Measurements from ENCODE around the gene OR2S2. TPM values are rescaled to one million over a fixed set of nuclear protein-coding genes. Genes with fewer than 3 reads are reported as not detected.
A peak's percentile ranks its signal among the peaks of the same experiment; 100 is the strongest.

The OR2S2 gene
- total and polyA plus RNA-seq, 2 donors (not counting 1 experiment from before 2014, with no cell fraction given) = not detected

DNA sequence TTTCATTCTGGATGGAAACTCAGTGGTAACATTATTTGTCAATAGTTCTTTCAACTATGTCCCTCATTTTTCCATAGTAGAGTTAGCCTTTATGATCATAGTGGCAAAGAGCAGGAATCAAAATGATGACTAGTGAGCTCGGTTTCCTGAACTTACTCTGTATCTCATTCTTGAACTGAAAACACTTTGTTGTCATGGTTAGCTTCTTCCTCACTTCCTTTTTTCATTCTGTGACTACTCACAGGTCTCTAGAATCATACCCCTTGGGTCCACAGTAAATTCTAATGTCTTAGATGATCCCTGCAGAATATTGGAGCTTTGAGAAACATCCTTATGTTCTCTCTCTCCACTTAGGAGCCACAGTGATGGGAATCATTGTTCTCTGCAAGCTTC lies 49.4 kb upstream of the OR2S2 start:
- peak; percentile 35 for ATAC-seq (ENCODE audit: low read depth)
- DNase-seq = peak; percentile 41
- H4K20me1 ChIP-seq (ENCODE audit: control insufficient read depth, insufficient read depth, low read length, poor library complexity, severe bottlenecking) = no peaks in the 10 kb centered on the region
- peaks cover 20 to 29% of the 10 kb centered on the region in 2 donors for H3K4me1 ChIP-seq (ENCODE audit: control insufficient read depth in 2 of 2, insufficient read depth in 2 of 2, low read length in 2 of 2)
- Mint-ChIP-seq H3K27me3 (peaks cover 22% of the 10 kb centered on the region), H3K9me3 (ENCODE audit: insufficient read depth) (no peaks in the 10 kb centered on the region), H3K4me3 (peak overlapping the region; percentile 21), H3K27ac (peak overlapping the region; percentile 29), H3K4me1 (peaks cover 23% of the 10 kb centered on the region)
- no peak overlapping the region for H3K4me3 ChIP-seq (ENCODE audit: control extremely low read depth in 1 of 5, extremely low read depth in 1 of 5, insufficient read depth in 1 of 5, low read depth in 2 of 5, low read length in 4 of 5)
- H3K4me2 ChIP-seq (replicated peaks; ENCODE audit: low read depth, low read length, poor library complexity, severe bottlenecking) = peak overlapping the region; percentile 21
- POLR2A ChIA-PET = interaction anchor here (0.6 kb wide), 1 partner anchor 9 kb away, joined by 3 read pairs; no protein-coding TSS in a partner anchor
- H3K27me3 ChIP-seq (replicated peaks in 1 of 4; ENCODE audit: control extremely low read depth in 1 of 4, control insufficient read depth in 3 of 4, insufficient read depth in 4 of 4, low read length in 3 of 4) = peaks cover 0 to 22% (median 7%) of the 10 kb centered on the region in 4 experiments
- CTCF ChIA-PET = interaction anchor here (0.7 to 6.0 kb wide), 10 partner anchors 9 to 159 kb away, joined by 3 to 56 read pairs (median 4); no protein-coding TSS in a partner anchor
- H3K27ac ChIP-seq (ENCODE audit: low read length in 2 of 2) = no peak overlapping the region
- H3K9me3 ChIP-seq (ENCODE audit: control extremely low read depth in 1 of 3, control insufficient read depth in 2 of 3, insufficient read depth in 1 of 3, low read length in 2 of 3) = peaks cover 0 to 9% (median 3%) of the 10 kb centered on the region in 3 donors
- TF ChIP-seq, protein P1, sequence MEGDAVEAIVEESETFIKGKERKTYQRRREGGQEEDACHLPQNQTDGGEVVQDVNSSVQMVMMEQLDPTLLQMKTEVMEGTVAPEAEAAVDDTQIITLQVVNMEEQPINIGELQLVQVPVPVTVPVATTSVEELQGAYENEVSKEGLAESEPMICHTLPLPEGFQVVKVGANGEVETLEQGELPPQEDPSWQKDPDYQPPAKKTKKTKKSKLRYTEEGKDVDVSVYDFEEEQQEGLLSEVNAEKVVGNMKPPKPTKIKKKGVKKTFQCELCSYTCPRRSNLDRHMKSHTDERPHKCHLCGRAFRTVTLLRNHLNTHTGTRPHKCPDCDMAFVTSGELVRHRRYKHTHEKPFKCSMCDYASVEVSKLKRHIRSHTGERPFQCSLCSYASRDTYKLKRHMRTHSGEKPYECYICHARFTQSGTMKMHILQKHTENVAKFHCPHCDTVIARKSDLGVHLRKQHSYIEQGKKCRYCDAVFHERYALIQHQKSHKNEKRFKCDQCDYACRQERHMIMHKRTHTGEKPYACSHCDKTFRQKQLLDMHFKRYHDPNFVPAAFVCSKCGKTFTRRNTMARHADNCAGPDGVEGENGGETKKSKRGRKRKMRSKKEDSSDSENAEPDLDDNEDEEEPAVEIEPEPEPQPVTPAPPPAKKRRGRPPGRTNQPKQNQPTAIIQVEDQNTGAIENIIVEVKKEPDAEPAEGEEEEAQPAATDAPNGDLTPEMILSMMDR (IDR thresholded peaks at IDR 0.05) = no peak
- no peak for TF ChIP-seq EZH2 (IDR thresholded peaks at IDR 0.05; ENCODE audit: borderline replicate concordance, insufficient read depth, low read depth, low read length, poor library complexity, severe bottlenecking)
- no peak overlapping the region for H3K9ac ChIP-seq (ENCODE audit: low read length)
- H3K79me2 ChIP-seq (ENCODE audit: control insufficient read depth, insufficient read depth, low read length) = no peaks in the 10 kb centered on the region
- intact Hi-C loops (cut with micrococcal nuclease) = loop anchor here (5.0 kb wide), 1 partner anchor 50 kb away; the partner anchor contains the start of gene OR2S2
- no peaks in the 10 kb centered on the region for H3K36me3 ChIP-seq (replicated peaks in 1 of 2; ENCODE audit: control extremely low read depth in 1 of 2, control insufficient read depth in 1 of 2, extremely low read depth in 1 of 2, insufficient read depth in 2 of 2, low read length in 1 of 2)
- H2AFZ ChIP-seq (ENCODE audit: insufficient read depth, low read depth, low read length, poor library complexity, severe bottlenecking) = no peak overlapping the region
- no CpG with 5 or more reads among the region's 1 CpG for WGBS (ENCODE audit: insufficient coverage)

DNA sequence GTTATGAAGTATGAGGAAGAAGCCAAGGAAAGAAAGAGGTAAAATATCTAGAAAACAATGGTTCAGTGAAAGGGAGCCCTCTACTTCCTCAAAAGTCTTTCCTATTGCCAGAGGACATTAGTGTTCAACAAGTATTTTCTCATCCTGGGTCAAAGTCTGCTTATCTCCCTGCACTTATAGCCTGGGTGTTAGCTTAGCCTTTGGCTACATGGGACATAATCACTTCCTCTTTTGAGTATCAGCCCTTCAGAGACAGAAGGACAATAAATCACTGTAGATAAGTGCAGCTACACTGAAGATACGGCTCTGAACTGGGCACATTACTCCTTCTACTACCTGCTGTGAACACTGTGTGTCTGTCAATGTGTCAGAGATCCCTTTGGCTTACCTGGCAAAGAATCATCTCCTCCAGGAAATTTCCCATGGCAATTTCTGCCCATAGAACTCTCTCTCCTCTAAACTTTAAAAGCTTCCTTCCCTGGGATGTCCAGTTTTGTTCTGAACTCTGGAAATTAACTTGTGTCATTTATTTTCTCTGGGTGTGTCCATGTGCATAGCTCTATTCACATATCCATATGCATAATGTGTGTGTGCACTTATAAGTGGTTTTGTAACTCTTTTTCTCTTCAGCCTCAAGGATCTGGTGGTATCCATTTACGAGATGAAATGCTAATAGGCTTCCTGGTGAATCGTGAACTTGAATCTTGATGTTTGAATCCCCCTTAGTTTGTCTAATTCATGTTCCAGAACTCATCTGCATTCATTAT lies 48.8 kb upstream of the OR2S2 start:
- H3K4me1 Mint-ChIP-seq = peaks cover 23% of the 10 kb centered on the region

More for the DNA sequence above, 48.8 kb upstream of the OR2S2 start:
- Histone ChIP-seq H3K27ac (ENCODE audit: low read length in 2 of 2) (no peak overlapping the region), H3K36me3 (replicated peaks in 1 of 2; ENCODE audit: control extremely low read depth in 1 of 2, control insufficient read depth in 1 of 2, extremely low read depth in 1 of 2, insufficient read depth in 2 of 2, low read length in 1 of 2) (no peaks in the 10 kb centered on the region), H3K9ac (ENCODE audit: low read length) (no peak overlapping the region), H3K4me1 (ENCODE audit: control insufficient read depth in 2 of 2, insufficient read depth in 2 of 2, low read length in 2 of 2) (peaks cover 20 to 29% of the 10 kb centered on the region in 2 donors), H3K4me2 (replicated peaks; ENCODE audit: low read depth, low read length, poor library complexity, severe bottlenecking) (peak overlapping the region; percentile 21), H3K27me3 (replicated peaks in 1 of 4; ENCODE audit: control extremely low read depth in 1 of 4, control insufficient read depth in 3 of 4, insufficient read depth in 4 of 4, low read length in 3 of 4) (peaks cover 0 to 22% (median 7%) of the 10 kb centered on the region in 4 experiments), H2AFZ (ENCODE audit: insufficient read depth, low read depth, low read length, poor library complexity, severe bottlenecking) (no peak overlapping the region), H3K4me3 (ENCODE audit: control extremely low read depth in 1 of 5, extremely low read depth in 1 of 5, insufficient read depth in 1 of 5, low read depth in 2 of 5, low read length in 4 of 5) (no peak overlapping the region), H4K20me1 (ENCODE audit: control insufficient read depth, insufficient read depth, low read length, poor library complexity, severe bottlenecking) (no peaks in the 10 kb centered on the region), H3K9me3 (ENCODE audit: control extremely low read depth in 1 of 3, control insufficient read depth in 2 of 3, insufficient read depth in 1 of 3, low read length in 2 of 3) (peaks cover 0 to 9% (median 3%) of the 10 kb centered on the region in 3 donors), H3K79me2 (ENCODE audit: control insufficient read depth, insufficient read depth, low read length) (no peaks in the 10 kb centered on the region)
- no peak for ATAC-seq (ENCODE audit: low read depth)
- ChIA-PET POLR2A (no interaction called here), CTCF (interaction anchor here (0.7 to 6.0 kb wide), 10 partner anchors 9 to 160 kb away, joined by 3 to 56 read pairs (median 4); no protein-coding TSS in a partner anchor)
- peaks cover 22% of the 10 kb centered on the region for H3K27me3 Mint-ChIP-seq
- no peak for TF ChIP-seq EZH2 (IDR thresholded peaks at IDR 0.05; ENCODE audit: borderline replicate concordance, insufficient read depth, low read depth, low read length, poor library complexity, severe bottlenecking)
- TF ChIP-seq, protein P1 (IDR thresholded peaks at IDR 0.05) = no peak
- DNase-seq = peak; percentile 31
- no peaks in the 10 kb centered on the region for H3K9me3 Mint-ChIP-seq (ENCODE audit: insufficient read depth)
- WGBS (ENCODE audit: insufficient coverage) = 25% methylated on average over 1 of the region's 3 CpGs
- intact Hi-C loops (cut with micrococcal nuclease) = loop anchor here (5.0 kb wide), 1 partner anchor 49 kb away; the partner anchor contains the start of gene OR2S2
- peak overlapping the region; percentile 21 for H3K4me3 Mint-ChIP-seq
- peak overlapping the region; percentile 29 for H3K27ac Mint-ChIP-seq
